SK-N-SH (cell line): ENCODE results near the gene TRIM3. TPM values are rescaled to one million over a fixed set of nuclear protein-coding genes. Genes with fewer than 3 reads are reported as not detected.

Source experiments
- CTCF ChIA-PET: fragments of 300-600, 350-600 bp; formaldehyde crosslinking; extraction: SDS; loops from one replicate; lab custom pipeline; 2021; lab: Yijun Ruan, JAX
- POLR2A ChIA-PET: fragments of 350-600 bp; sonication (Branson Sonifier 250); formaldehyde crosslinking; extraction: SDS; loops from one replicate; lab custom pipeline; 2020; ENCODE audit warnings: antibody characterized with exemption, inconsistent platforms; lab: Yijun Ruan, JAX
- DNase-seq: peaks from one replicate; pipeline ENCODE4 v3.0.0; 2012
- H2AFZ ChIP-seq: fragments of 200-600 bp; sonication (generic); 2 replicates; pipeline ENCODE4 v1.8.1; 2016; ENCODE audit warnings: antibody characterized with exemption, mild to moderate bottlenecking, low read depth
- H3F3A ChIP-seq: fragments of 200-600 bp; sonication (generic); replicated peaks from 2 replicates; pipeline ENCODE3; 2016; ENCODE audit warnings: antibody characterized with exemption, mild to moderate bottlenecking; ENCODE audit not compliant: insufficient read depth
- H3K27ac ChIP-seq, 2 experiments: fragments of 200-500 bp in 1 of 2; fragments of 200-600 bp in 1 of 2; sonication (Bioruptor generic) in 1 of 2; sonication (generic), shearing (Covaris generic) in 1 of 2; 2 replicates each; pipeline versions ENCODE4 v1.5.1 to v1.6.1; 2014 to 2016; ENCODE audit warnings: low read depth in 2 of 2, inconsistent platforms in 1 of 2, low read length in 1 of 2, mild to moderate bottlenecking in 1 of 2, mixed read lengths in 1 of 2
- H3K27me3 ChIP-seq: fragments of 200-600 bp; sonication (generic), shearing (Covaris generic); 2 replicates; pipeline ENCODE4 v1.6.1; 2016; ENCODE audit warnings: mixed run types; ENCODE audit not compliant: insufficient read depth
- H3K36me3 ChIP-seq, 2 experiments: fragments of 200-500 bp in 1 of 2; fragments of 200-600 bp in 1 of 2; sonication (Bioruptor generic) in 1 of 2; sonication (generic) in 1 of 2; replicated peaks in 1 of 2; 2 replicates each; pipeline versions ENCODE3 to v1.5.1; 2014 to 2016; ENCODE audit warnings: low read length in 1 of 2, mild to moderate bottlenecking in 1 of 2; ENCODE audit not compliant: insufficient read depth in 2 of 2, control insufficient read depth in 1 of 2
- H3K4me1 ChIP-seq, 2 experiments: fragments of 200-500 bp in 1 of 2; fragments of 200-600 bp in 1 of 2; sonication (Bioruptor generic) in 1 of 2; sonication (generic), shearing (Covaris generic) in 1 of 2; 2 replicates each; pipeline versions ENCODE4 v1.5.1 to v1.6.1; 2014 to 2016; ENCODE audit warnings: low read depth in 1 of 2, low read length in 1 of 2, mixed run types in 1 of 2; ENCODE audit not compliant: insufficient read depth in 2 of 2, control insufficient read depth in 1 of 2
- H3K4me2 ChIP-seq: fragments of 200-600 bp; sonication (generic), shearing (Covaris generic); 2 replicates; pipeline ENCODE4 v1.6.1; 2017; ENCODE audit warnings: mixed run types
- H3K4me3 ChIP-seq, 2 experiments: fragments of 200-500 bp in 1 of 2; fragments of 200-600 bp in 1 of 2; sonication (Bioruptor generic) in 1 of 2; sonication (generic), shearing (Covaris generic) in 1 of 2; 2 replicates each; pipeline versions ENCODE4 v1.5.1 to v1.8.1; 2014 to 2016; ENCODE audit warnings: low read depth in 2 of 2, inconsistent platforms in 1 of 2, low read length in 1 of 2, mild to moderate bottlenecking in 1 of 2, mixed read lengths in 1 of 2, moderate library complexity in 1 of 2
- H3K79me2 ChIP-seq: fragments of 200-600 bp; sonication (generic); 2 replicates; pipeline ENCODE4 v1.8.1; 2017; ENCODE audit warnings: mild to moderate bottlenecking; ENCODE audit not compliant: insufficient read depth
- H3K9ac ChIP-seq: fragments of 200-600 bp; sonication (generic); 2 replicates; pipeline ENCODE4 v1.6.1; 2017; ENCODE audit warnings: mixed run types
- H3K9me2 ChIP-seq: fragments of 200-600 bp; sonication (generic); 2 replicates; pipeline ENCODE4 v1.6.1; 2017; ENCODE audit warnings: mixed run types
- H3K9me3 ChIP-seq: fragments of 200-600 bp; sonication (generic); 2 replicates; pipeline ENCODE4 v1.6.1; 2017; ENCODE audit warnings: mixed run types, mild to moderate bottlenecking, moderate library complexity
- H4K20me1 ChIP-seq: fragments of 200-600 bp; sonication (generic); 2 replicates; pipeline ENCODE4 v1.6.1; 2017; ENCODE audit warnings: mild to moderate bottlenecking, mixed run types; ENCODE audit not compliant: insufficient read depth
- CHD2 ChIP-seq: fragments of 150-350 bp; IDR thresholded peaks from 2 replicates; pipeline ENCODE4 v1.6.1; 2018; ENCODE audit warnings: low read length; ENCODE audit not compliant: partially characterized antibody
- EZH2phosphoT487 ChIP-seq: fragments of 200-600 bp; sonication (generic); IDR thresholded peaks from 2 replicates; pipeline ENCODE4 v1.6.1; 2017; ENCODE audit warnings: low read depth, mixed run types, mild to moderate bottlenecking, antibody characterized with exemption, moderate library complexity, borderline replicate concordance
- FOSL2 ChIP-seq: IDR thresholded peaks from 2 replicates; pipeline ENCODE4 v1.4.0; 2012; ENCODE audit warnings: low read depth, mild to moderate bottlenecking, moderate library complexity, borderline replicate concordance
- GABPA ChIP-seq: IDR thresholded peaks from 2 replicates; pipeline ENCODE4 v1.4.0; 2012; ENCODE audit warnings: low read depth, mild to moderate bottlenecking
- GATA2 ChIP-seq: sonication (generic); formaldehyde crosslinking; IDR thresholded peaks from 2 replicates; pipeline ENCODE4 v1.5.0; 2020; ENCODE audit warnings: mild to moderate bottlenecking, missing genetic modification reagents
- IRF3 ChIP-seq: fragments of 150-350 bp; IDR thresholded peaks from 2 replicates; pipeline ENCODE4 v1.6.1; 2016; ENCODE audit warnings: mild to moderate bottlenecking, low read depth, low read length
- MAX ChIP-seq: IDR thresholded peaks from 2 replicates; pipeline ENCODE4 v1.4.0; 2012; ENCODE audit warnings: low read depth
- MXI1 ChIP-seq: IDR thresholded peaks from 2 replicates; pipeline ENCODE4 v1.6.1; 2012; ENCODE audit warnings: mild to moderate bottlenecking, low read depth, low read length, improper control_type of control experiment
- NRF1 ChIP-seq: IDR thresholded peaks from 2 replicates; pipeline ENCODE4 v1.6.1; 2012; ENCODE audit warnings: low read depth, mild to moderate bottlenecking, low read length
- PBX3 ChIP-seq: IDR thresholded peaks from 2 replicates; pipeline ENCODE4; 2012
- POLR2AphosphoS5 ChIP-seq: IDR thresholded peaks from 2 replicates; pipeline ENCODE4 v1.6.1; 2012; ENCODE audit warnings: low read depth, low read length
- RAD21 ChIP-seq: IDR thresholded peaks from 2 replicates; pipeline ENCODE4 v1.6.1; 2012; ENCODE audit warnings: mild to moderate bottlenecking, low read length
- RCOR1 ChIP-seq: fragments of 150-350 bp; IDR thresholded peaks from 2 replicates; pipeline ENCODE4 v1.6.1; 2017; ENCODE audit warnings: antibody characterized with exemption, low read length
- RFX5 ChIP-seq: IDR thresholded peaks from 2 replicates; pipeline ENCODE4 v1.6.1; 2012; ENCODE audit warnings: mild to moderate bottlenecking, improper control_type of control experiment, low read length
- TEAD4 ChIP-seq: IDR thresholded peaks from 2 replicates; pipeline ENCODE4 v1.4.0; 2012; ENCODE audit warnings: mild to moderate bottlenecking, borderline replicate concordance; ENCODE audit not compliant: insufficient read depth
- USF1 ChIP-seq: IDR thresholded peaks from 2 replicates; pipeline ENCODE4 v1.4.0; 2012; ENCODE audit warnings: low read depth, borderline replicate concordance
- USF2 ChIP-seq: fragments of 150-350 bp; IDR thresholded peaks from 2 replicates; pipeline ENCODE4 v1.6.1; 2017; ENCODE audit warnings: antibody characterized with exemption, low read length, low read depth, borderline replicate concordance
- ZBTB33 ChIP-seq: IDR thresholded peaks from 2 replicates; pipeline ENCODE4 v1.4.0; 2012; ENCODE audit warnings: low read depth, borderline replicate concordance
- WGBS: methylation state at CpG from one replicate; pipeline ENCODE4 v1.1.6; 2017; ENCODE audit warnings: low lambda C conversion rate; 5-methylcytosine and 5-hydroxymethylcytosine counted together
- polyA plus RNA-seq, 3 experiments: library from polyadenylated mRNA; depleted of rRNA; stranded (reverse); fragments of >200 nt; gene quantifications; 2 replicates each; pipeline ENCODE4 v1.2.3, GENCODE V29; 2012

Gene TRIM3
- polyA plus RNA-seq, 1 of the 3 experiments (the other 2 are of a cell fraction) = 22.8 TPM

GRCh38 chr11:6504166-6504565, 30.4 kb upstream of the TRIM3 start:
- ChIA-PET CTCF (interaction anchor here (1.0 to 4.4 kb wide), 10 partner anchors 8 to 255 kb away, joined by 3 to 67 read pairs (median 8); partner anchors contain the start of genes DNHD1, HPX and TRIM3), POLR2A (no interaction called here)
- H3K9me2 ChIP-seq = no peaks in the 10 kb centered on the region
- no peaks in the 10 kb centered on the region for H3K79me2 ChIP-seq
- 0 out of 4 replicates have a peak, but pooled peaks cover 0 to 4% of the 10 kb centered on the region in 2 experiments for H3K4me1 ChIP-seq
- H3F3A ChIP-seq = peaks cover 5% of the 10 kb centered on the region
- H3K4me2 ChIP-seq = no peak overlapping the region
- no peaks in the 10 kb centered on the region for H3K27me3 ChIP-seq
- no peak overlapping the region for H3K4me3 ChIP-seq
- no peak overlapping the region for H3K27ac ChIP-seq
- H2AFZ ChIP-seq = no peak overlapping the region
- no peak overlapping the region for H3K9ac ChIP-seq
- H4K20me1 ChIP-seq = no peaks in the 10 kb centered on the region
- no peaks in the 10 kb centered on the region for H3K9me3 ChIP-seq
- H3K36me3 ChIP-seq = peaks cover 8 to 14% of the 10 kb centered on the region in 2 experiments
- no peak for DNase-seq
- TF ChIP-seq RCOR1 (no peak), GABPA (no peak), USF2 (no peak), NRF1 (no peak), POLR2AphosphoS5 (no peak), MAX (no peak), FOSL2 (no peak), RAD21 (no peak), MXI1 (no peak), GATA2 (CRISPR knock-in tag) (no peak), EZH2phosphoT487 (no peak), IRF3 (no peak), USF1 (no peak), ZBTB33 (no peak), RFX5 (no peak), PBX3 (no peak), TEAD4 (no peak), CHD2 (no peak)
- WGBS = 80% methylated on average over 3 of the region's 3 CpGs
